ENCODE data around the gene SLC35F1. TPM values are rescaled to one million over a fixed set of nuclear protein-coding genes. Genes with fewer than 3 reads are reported as not detected.
"Not testable (repeated sequence)": the region's sequence is repeated elsewhere in the genome, so short reads cannot be mapped to it uniquely, and the experiment has no call there.

The SLC35F1 gene
- total RNA-seq, 1 experiment from 2014 or later, result not detected

DNA sequence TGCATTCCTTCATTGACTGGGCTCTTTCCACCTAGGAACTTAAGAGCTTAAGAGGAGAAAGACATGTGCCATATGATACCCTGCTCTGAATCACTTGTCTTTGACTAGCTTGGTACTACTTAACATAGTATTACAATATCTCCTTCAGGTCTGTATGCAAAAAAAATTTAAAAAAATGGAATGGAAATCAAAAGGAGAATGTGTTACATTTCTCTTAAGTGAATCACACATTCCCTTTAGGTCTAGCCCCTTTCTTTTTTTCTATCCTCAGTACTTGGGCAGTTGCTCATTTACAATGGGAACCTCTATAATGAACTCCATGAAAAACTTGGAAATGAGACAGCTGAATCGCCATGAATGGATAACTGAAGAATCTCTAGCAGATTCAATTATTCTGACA lies 53.8 kb downstream of the SLC35F1 start:
- Histone ChIP-seq H3K36me3 (no peaks in the 10 kb centered on the region), H3K9me3 (no peaks in the 10 kb centered on the region), H3K4me3 (no peak overlapping the region), H3K27me3 (no peaks in the 10 kb centered on the region)
- no peak for DNase-seq

DNA sequence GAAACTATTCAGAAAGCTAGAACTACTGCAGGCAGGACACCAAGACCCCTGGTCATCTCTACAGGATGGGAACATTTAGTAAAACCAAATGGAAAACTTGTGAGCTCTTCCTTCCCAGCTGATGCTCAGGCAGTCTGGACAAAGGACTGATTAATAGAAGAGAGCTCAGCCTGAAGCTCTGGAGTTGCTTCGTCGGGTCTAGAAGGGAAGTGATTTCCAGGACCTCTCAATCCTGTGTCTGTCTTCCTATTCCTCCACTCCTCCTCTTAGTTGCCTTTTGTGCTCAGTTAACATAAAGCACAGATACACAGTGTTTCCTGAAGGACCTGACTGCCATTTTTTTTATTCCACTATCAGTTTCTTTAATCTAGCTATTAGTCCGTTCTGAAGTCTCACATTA lies 54.2 kb downstream of the SLC35F1 start:
- Histone ChIP-seq H3K9me3 (no peaks in the 10 kb centered on the region), H3K27me3 (no peaks in the 10 kb centered on the region), H3K4me3 (no peak overlapping the region), H3K36me3 (no peaks in the 10 kb centered on the region)
- no peak for DNase-seq

DNA sequence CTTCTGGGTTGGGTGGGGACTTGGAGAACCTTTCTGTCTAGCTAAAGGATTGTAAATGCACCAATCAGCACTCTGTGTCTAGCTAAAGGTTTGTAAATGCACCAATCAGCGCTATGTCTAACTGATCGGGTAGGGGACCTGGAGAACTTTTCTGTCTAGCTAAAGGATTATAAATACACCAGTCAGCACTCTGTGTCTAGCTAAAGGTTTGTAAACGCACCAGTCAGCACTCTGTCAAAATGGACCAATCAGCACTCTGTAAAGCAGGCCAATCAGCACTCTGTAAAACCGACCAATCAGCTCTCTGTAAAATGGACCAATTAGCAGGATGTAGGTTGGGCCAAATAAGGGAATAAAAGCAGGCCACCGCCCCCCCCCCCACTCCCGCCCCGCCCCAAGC lies 58.7 kb downstream of the SLC35F1 start:
- H3K9me3 ChIP-seq, DNase-seq: not testable (repeated sequence)

DNA sequence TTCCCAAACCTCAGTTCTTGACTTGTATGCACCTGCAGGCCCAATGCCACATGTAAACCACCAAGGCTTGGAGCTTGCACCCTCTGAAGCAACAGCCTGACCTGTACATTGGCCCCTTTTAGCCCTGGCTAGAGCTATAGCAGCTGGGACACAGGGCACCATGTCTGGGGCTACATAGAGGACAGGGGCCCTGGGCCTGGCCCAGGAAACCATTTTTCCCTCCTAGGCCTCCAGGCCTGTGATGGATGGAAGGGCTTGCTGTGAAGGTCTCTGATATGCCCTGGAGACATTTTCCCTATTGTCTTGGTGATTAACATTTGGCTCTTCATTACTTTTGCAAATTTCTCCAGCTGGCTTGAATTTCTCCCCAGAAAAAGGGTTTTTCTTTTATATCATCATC lies 64.6 kb downstream of the SLC35F1 start:
- Histone ChIP-seq H3K4me3 (no peak overlapping the region), H3K27me3 (no peaks in the 10 kb centered on the region), H3K9me3 (no peaks in the 10 kb centered on the region), H3K36me3 (no peaks in the 10 kb centered on the region)
- no peak for DNase-seq

More for the DNA sequence above, 58.7 kb downstream of the SLC35F1 start:
- not testable (repeated sequence) for H3K36me3 ChIP-seq, H3K27me3 ChIP-seq, H3K4me3 ChIP-seq

DNA sequence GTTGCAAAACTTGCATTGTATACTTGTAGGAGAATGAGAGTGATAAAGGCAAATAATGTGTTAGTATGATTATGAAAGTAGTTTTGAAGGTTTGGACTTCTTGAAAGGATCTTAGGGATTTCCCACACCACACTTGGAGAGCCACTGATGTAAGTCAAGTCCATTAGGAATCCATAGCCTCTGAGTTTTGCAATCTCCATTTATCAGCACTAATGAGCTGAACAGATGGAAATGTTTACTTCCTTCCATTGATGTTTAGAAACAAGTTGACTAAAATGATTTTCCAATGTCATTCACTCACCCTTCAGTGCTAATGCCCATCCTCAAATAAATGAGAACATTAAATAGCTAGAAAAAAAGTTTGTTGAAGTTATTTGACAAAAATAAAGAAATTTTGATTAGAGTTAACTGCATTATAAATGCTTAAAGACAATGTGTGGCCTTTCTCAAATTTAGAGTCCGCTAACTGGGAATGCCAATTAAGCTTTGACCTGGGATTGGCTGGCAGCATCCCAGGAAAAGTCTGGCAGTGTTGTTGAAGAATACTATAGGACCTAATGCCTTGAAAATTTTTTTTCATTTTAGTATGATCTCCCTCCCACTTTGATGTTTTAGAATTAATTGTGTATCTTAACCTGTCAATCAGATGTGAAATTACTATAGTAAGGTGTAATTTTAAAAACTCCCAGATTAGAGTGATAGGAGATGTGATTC lies 68.0 kb downstream of the SLC35F1 start:
- Histone ChIP-seq H3K36me3 (no peaks in the 10 kb centered on the region), H3K4me3 (no peak overlapping the region), H3K27me3 (no peaks in the 10 kb centered on the region), H3K9me3 (no peaks in the 10 kb centered on the region)
- no peak for DNase-seq

DNA sequence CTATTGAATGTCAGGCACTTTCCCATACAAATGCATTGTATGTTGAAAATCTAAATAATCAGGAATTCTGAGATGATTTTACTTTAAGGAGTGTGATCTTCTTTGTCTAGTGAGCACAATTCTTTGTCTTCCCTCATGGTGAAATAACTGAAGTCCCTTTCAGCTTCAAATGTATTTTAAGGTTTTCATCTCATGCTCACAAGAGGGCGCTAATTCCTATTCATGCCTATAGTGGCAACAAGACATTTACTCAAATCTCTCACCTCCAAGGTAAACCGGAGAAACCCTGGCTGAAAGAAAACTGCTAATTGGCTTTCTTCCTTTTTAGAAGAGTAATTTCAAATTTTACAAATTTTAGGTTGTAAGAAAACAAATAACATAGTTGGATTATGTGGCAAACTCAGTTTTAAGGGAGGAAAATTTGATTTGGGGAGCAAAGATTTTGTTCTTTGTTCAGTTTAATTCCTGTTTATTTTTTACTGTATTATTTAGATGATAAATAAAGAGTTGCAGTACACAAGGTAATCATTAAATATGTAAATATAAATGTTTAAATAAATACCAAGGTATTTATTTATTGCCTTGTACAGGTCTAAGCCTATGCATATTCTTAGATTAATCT lies 69.1 kb downstream of the SLC35F1 start:
- Histone ChIP-seq H3K9me3 (no peaks in the 10 kb centered on the region), H3K27me3 (no peaks in the 10 kb centered on the region), H3K4me3 (no peak overlapping the region), H3K36me3 (no peaks in the 10 kb centered on the region)
- DNase-seq, result no peak

DNA sequence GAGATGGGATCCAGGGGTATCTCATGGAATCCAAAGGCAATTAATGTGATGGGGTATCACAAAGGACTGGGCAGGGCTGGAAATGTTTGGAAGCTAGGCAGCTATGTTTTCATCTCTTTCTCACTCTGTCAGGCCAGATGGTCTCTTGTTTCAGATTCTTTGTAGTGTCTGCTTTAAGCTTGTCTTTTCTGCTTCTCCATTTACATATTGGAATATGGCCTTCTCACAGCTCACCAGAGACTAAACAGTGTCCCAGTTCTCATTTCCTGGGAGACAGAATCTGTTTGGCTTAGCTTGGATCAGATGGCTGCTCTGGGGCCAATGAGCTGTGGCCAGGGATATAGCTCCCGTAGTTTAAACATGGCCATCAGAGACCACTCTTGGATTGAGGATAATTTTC lies 78.9 kb downstream of the SLC35F1 start:
- H3K4me3 ChIP-seq, result no peak overlapping the region
- no peaks in the 10 kb centered on the region for H3K9me3 ChIP-seq
- H3K36me3 ChIP-seq, result no peaks in the 10 kb centered on the region
- no peak for DNase-seq
- no peaks in the 10 kb centered on the region for H3K27me3 ChIP-seq

DNA sequence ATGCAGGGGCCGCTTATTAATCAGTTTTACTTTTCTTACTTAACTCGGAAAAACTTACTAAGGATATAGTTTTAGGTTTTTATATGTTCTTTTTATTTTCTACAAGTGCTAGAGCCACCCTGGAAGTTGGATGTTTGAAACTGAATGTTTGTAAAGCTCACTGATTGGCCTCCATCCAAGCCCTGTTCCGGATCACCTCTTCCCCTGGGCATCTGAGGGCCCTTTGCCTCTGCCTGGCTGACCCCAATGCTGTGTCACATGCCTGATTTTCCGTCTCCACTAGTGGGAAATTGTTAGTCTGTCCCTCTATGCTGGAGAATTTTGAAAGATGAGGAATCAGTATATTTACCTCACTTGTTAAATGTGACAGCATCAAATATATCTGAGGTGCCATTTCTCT lies 79.3 kb downstream of the SLC35F1 start:
- H3K27me3 ChIP-seq, result no peaks in the 10 kb centered on the region
- H3K9me3 ChIP-seq, result no peaks in the 10 kb centered on the region
- no peaks in the 10 kb centered on the region for H3K36me3 ChIP-seq
- DNase-seq, result no peak
- no peak overlapping the region for H3K4me3 ChIP-seq

DNA sequence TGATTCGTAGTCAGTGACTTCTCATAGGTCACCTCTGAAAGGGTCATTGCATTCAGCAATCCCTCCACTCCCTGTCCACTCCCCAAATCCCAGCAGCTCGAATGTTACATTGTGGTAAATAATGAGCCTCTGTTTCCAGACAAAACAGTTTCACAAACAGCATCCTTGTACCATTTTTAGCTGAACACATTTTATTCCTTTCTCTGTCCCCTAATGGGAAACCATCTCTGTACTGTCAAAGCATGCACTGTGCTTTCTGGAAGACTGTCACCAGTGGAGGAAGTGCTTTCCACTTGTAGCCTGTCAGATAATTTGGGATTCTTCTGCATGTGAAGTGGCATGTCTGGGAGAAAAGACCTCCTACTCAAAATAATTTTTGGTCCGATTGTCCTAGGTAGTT lies 82.0 kb downstream of the SLC35F1 start:
- no peaks in the 10 kb centered on the region for H3K36me3 ChIP-seq
- no peak overlapping the region for H3K4me3 ChIP-seq
- H3K9me3 ChIP-seq, result no peaks in the 10 kb centered on the region
- H3K27me3 ChIP-seq, result no peaks in the 10 kb centered on the region
- no peak for DNase-seq

DNA sequence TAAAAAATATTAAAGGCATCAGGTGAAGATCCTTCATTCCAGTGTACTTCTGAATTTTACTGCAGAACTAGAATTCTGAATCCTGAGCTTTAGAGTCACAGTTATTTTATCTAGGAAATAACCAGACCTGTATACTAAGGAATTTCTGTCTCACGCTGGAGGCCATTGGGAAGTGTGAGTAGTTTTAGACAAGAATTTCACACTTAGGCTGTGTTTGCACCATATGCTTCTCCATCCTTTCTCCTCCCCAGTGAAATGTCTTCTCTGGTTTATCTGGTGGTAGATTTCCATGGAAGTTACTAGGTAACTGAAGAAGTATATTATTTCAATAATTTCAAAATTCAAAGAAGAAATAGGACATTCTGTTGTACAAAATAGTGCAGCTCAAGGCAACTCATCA lies 83.1 kb downstream of the SLC35F1 start:
- H3K36me3 ChIP-seq, result no peaks in the 10 kb centered on the region
- DNase-seq, result no peak

DNA sequence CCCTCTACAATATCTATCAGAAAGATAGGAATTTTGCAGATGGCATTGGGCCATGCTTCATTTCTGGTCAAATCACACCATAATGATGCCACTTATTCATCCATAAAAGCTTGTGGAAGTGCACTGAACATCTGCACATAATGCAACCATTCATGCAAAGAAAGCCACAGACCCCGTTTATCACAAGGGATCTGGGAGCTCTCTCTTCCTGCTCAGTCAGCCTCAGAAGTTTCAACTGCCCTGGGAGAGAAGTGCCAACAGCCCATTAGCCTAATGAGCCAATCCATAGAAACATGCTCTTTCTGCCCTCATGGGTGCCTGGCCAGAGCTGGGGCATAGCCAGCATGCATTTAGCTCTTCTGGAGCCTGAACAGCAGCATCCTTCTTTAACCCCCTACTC lies 85.8 kb downstream of the SLC35F1 start:
- H3K4me3 ChIP-seq, result no peak overlapping the region
- no peaks in the 10 kb centered on the region for H3K36me3 ChIP-seq
- no peak for DNase-seq
- no peaks in the 10 kb centered on the region for H3K9me3 ChIP-seq
- H3K27me3 ChIP-seq, result no peaks in the 10 kb centered on the region

More for the DNA sequence above, 83.1 kb downstream of the SLC35F1 start:
- H3K27me3 ChIP-seq, result no peaks in the 10 kb centered on the region
- no peak overlapping the region for H3K4me3 ChIP-seq
- no peaks in the 10 kb centered on the region for H3K9me3 ChIP-seq

DNA sequence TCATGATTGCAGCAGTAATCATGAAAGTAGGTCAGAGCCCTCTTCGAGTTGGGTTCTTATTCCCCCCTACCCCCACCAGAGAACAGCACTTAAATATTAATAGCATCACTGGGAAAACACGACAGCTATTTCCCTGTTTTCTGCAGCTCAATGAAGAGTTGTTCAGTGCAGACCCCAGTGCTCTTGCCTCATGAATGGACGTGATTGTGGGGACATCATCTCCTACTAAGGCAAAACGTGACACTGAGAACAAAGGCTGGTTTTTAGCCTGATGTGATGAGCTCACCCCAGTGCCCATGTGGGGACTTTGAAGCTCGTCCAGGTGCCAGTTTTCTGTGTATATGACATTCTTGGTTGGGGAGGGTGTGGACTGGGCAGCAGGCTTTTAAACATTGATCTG lies 105.9 kb downstream of the SLC35F1 start:
- DNase-seq, result no peak
- H3K36me3 ChIP-seq, result no peaks in the 10 kb centered on the region
- H3K27me3 ChIP-seq, result no peaks in the 10 kb centered on the region; the same call in 1 of the 2 replicates
- H3K4me3 ChIP-seq, result no peak overlapping the region
- H3K9me3 ChIP-seq, result no peaks in the 10 kb centered on the region

DNA sequence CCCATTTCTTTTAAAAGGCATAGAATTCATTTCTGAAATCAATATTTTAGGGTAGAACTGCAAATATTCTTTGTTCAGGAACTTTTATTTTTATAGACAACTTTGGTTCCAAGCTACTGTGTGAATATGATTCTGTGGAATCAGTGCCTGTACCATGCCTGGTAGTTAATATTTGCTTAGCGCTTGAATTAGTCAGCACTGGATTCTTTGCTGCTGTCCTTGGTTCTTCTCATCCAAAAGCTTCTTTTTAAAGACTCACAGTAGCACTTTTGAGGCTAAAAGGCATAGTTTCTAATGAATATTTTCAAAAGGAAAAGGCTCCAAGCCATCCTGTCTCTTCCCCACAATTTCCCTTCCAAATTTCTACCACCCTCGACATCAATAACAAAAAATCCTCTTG lies 109.5 kb downstream of the SLC35F1 start:
- no peak for DNase-seq
- Histone ChIP-seq H3K27me3 (no peaks in the 10 kb centered on the region; the same call in 1 of the 2 replicates), H3K4me3 (no peak overlapping the region), H3K9me3 (no peaks in the 10 kb centered on the region), H3K36me3 (no peaks in the 10 kb centered on the region)

DNA sequence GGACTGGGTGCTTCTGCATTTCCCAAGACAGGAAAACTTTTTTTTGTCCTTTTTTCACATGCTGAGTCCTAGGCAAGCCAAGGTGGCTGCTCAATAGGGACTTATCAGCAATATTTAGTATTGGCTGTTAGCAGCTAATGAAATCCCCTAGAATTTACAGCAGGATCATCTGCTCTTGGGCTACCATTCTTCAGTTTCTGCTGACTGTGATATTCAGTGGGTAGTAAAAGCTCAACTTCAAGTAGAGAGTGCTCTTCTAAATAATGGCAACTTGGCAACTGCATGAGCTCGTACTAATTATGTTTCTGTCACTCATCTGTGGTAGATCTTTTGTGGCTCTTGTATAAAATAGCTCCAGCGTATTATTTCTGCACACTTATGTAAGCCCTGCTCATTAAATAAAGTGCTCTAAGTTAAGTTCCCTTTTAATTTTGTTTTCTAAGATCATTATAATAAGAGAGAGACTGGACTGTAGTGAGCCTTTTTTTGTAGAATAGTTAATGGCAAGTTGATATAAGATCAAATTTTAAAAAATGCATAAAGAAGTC lies 110.3 kb downstream of the SLC35F1 start:
- Histone ChIP-seq H3K9me3 (no peaks in the 10 kb centered on the region), H3K27me3 (no peaks in the 10 kb centered on the region; the same call in 1 of the 2 replicates), H3K36me3 (no peaks in the 10 kb centered on the region), H3K4me3 (no peak overlapping the region)
- no peak for DNase-seq

DNA sequence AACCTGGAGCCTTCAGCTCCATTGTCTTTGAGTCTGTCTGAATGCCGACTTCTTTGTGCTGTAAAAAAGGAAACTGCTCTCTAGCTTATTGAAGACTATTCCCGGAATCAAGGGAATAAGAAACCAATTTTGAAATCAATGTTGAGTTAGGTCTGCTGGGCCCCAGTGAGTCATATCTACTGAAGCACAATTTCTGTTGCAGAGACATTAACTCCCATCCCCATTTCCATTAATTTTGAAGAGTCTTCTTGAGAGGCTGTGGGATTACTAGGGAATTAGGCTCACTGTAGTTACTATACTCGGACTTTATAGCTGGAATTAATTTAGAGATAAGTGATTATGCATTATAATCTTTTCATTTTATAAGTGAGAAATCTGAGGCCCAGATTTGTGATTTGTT lies 116.7 kb downstream of the SLC35F1 start:
- no peaks in the 10 kb centered on the region for H3K9me3 ChIP-seq
- no peaks in the 10 kb centered on the region for H3K36me3 ChIP-seq
- no peak overlapping the region for H3K4me3 ChIP-seq
- H3K27me3 ChIP-seq, result no peaks in the 10 kb centered on the region
- no peak for DNase-seq

DNA sequence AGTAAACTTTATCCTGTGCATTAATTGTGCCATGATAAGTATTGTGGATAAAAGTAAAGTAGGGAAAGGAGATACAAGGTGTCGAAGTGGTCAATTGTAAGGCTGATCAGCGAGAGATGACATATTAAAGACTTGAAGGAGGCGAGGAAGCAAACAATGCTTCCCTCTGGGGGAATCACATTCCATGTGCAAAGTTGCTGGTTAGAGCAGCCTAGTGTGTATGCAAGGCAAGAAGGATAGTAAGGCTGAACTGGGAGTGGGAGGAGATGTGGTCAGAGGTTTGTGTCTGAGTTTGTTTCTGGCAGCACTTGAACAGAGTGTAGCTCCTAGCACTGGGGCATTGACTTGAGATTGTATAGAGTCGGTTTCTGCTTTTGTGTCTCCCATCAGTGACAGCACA lies 122.9 kb downstream of the SLC35F1 start:
- no peak overlapping the region for H3K4me3 ChIP-seq
- no peaks in the 10 kb centered on the region for H3K27me3 ChIP-seq
- no peak for DNase-seq
- no peaks in the 10 kb centered on the region for H3K36me3 ChIP-seq
- no peaks in the 10 kb centered on the region for H3K9me3 ChIP-seq

DNA sequence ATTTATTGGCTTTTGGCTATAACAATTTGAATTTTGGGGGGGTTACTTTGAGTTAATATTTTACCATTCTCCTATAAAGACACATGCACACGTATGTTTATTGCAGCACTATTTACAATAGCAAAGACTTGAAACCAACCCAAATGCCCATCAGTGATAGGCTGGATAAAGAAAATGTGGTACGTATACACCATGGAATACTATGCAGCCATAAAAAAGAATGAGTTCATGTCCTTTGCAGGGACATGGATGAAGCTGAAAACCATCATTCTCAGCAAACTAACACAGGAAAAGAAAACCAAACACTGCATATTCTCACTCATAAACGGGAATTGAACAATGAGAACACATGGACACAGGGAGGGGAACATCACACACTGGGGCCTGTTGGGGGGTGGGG lies 130.4 kb downstream of the SLC35F1 start:
- not testable (repeated sequence) for H3K4me3 ChIP-seq, H3K36me3 ChIP-seq, DNase-seq, H3K9me3 ChIP-seq, H3K27me3 ChIP-seq

DNA sequence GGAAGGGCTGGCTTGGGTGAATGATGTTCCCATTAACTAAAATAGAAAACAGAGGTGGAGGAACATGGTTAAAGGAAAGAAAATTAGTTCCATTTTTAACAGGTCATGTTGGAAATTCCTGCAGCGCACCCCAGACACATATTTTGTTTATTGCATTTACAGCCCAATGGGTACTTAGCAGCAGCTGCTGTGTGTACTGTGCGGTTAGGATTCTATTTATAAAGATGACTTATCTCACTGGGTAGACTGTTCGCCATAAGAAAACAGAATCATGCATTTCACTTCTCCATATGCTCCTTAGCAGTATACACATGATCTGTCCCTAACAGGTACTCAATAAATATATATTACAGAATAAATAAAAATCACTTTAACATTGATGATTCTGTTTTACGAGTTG lies 135.8 kb downstream of the SLC35F1 start:
- DNase-seq, result no peak
- Histone ChIP-seq H3K36me3 (no peaks in the 10 kb centered on the region), H3K9me3 (no peaks in the 10 kb centered on the region), H3K27me3 (no peaks in the 10 kb centered on the region), H3K4me3 (no peak overlapping the region)
